Lung (tissue), 12 donors: Measurements from ENCODE around the gene FOXP1. TPM values are rescaled to one million over a fixed set of nuclear protein-coding genes. Genes with fewer than 3 reads are reported as not detected.

Source experiments
- ATAC-seq: fragments of 200-7000 bp; cut with Tn5 transposase; one replicate; pipeline ENCODE4 v1.9.1; 2020; ENCODE audit warnings: moderate number of reproducible peaks; ENCODE audit not compliant: insufficient read depth, low FRiP score
- DNase-seq, 3 donors: peaks; one replicate each; pipeline ENCODE4 v3.0.0-alpha.2; 2013 to 2017
- H3K27ac ChIP-seq, 2 donors: one replicate each; pipeline ENCODE4 v1.5.1; 2013; ENCODE audit warnings: mild to moderate bottlenecking in 2 of 2, moderate library complexity in 2 of 2, control low read depth in 1 of 2, inconsistent platforms in 1 of 2, low read depth in 1 of 2, low read length in 1 of 2
- H3K27me3 ChIP-seq, 3 donors: one replicate each; pipeline ENCODE4 v1.5.1; 2013; ENCODE audit warnings: low read length in 2 of 3; ENCODE audit not compliant: control insufficient read depth in 3 of 3, insufficient read depth in 3 of 3
- H3K36me3 ChIP-seq, 4 donors: one replicate each; pipeline ENCODE4 v1.5.1; 2013; ENCODE audit warnings: low read length in 4 of 4, mild to moderate bottlenecking in 1 of 4, moderate library complexity in 1 of 4; ENCODE audit not compliant: control insufficient read depth in 4 of 4, insufficient read depth in 4 of 4
- H3K4me1 ChIP-seq, 5 donors: one replicate each; pipeline ENCODE4 v1.5.1; 2013; ENCODE audit warnings: low read length in 5 of 5, mild to moderate bottlenecking in 2 of 5, moderate library complexity in 1 of 5; ENCODE audit not compliant: control insufficient read depth in 5 of 5, insufficient read depth in 5 of 5
- H3K4me3 ChIP-seq: one replicate; pipeline ENCODE4 v1.5.1; 2013; ENCODE audit warnings: mild to moderate bottlenecking, control low read depth, moderate library complexity
- H3K9ac ChIP-seq, 2 donors: one replicate each; pipeline ENCODE4 v1.5.1; 2013; ENCODE audit warnings: low read length in 2 of 2, control low read depth in 1 of 2; ENCODE audit not compliant: insufficient read depth in 1 of 2
- H3K9me3 ChIP-seq, 4 donors: one replicate each; pipeline ENCODE4 v1.5.1; 2013; ENCODE audit warnings: low read length in 3 of 4, mild to moderate bottlenecking in 1 of 4, moderate library complexity in 1 of 4; ENCODE audit not compliant: control insufficient read depth in 4 of 4, insufficient read depth in 3 of 4
- CTCF ChIP-seq: IDR thresholded peaks from 2 replicates; pipeline ENCODE4 v1.5.1; 2012; ENCODE audit warnings: mild to moderate bottlenecking; ENCODE audit errors: control extremely low read depth, extremely low read depth
- WGBS, 2 donors: extraction: QIAGEN DNeasy Blood & Tissue Kit; methylation state at CpG; one replicate each; pipeline ENCODE4 v1.1.7; 2013; 5-methylcytosine and 5-hydroxymethylcytosine counted together
- polyA plus RNA-seq, 2 donors: library from polyadenylated mRNA; stranded (reverse); fragments of 200-250 nt; gene quantifications; one replicate each; pipeline ENCODE4 v1.2.1, GENCODE V29; 2013
- total RNA-seq, 2 donors: library from RNA; depleted of rRNA in 1 of 2; stranded (reverse); fragments of >200 nt in 1 of 2; gene quantifications; one replicate each; pipeline ENCODE4 v1.2.1, GENCODE V29; 2014 to 2021
- donor health status: control.
- donor health status: control.
- donor health status: Bipolar disorder and iron deficiency.
- donor health status: healthy.
- donor health status: DM: yes; HTN: yes; CAD: no.

Gene FOXP1
- total and polyA plus RNA-seq, 4 donors, result 13.8 to 287 (median 73.9) TPM

GRCh38 chr3:71579935-71580406, 3.6 kb downstream of the FOXP1 start:
- Histone ChIP-seq H3K9me3 (no peaks in the 10 kb centered on the region), H3K27ac (peak overlapping the region; percentile 41 to 80), H3K4me3 (no peak overlapping the region), H3K4me1 (peaks cover 0 to 4% (median 3%) of the 10 kb centered on the region in 5 donors), H3K9ac (peak overlapping the region; percentile 5 to 49), H3K27me3 (peaks cover 0 to 22% (median 18%) of the 10 kb centered on the region in 3 donors), H3K36me3 (no peaks in the 10 kb centered on the region)
- ATAC-seq, result no peak
- 17 to 24% methylated on average over 4 of the region's 4 CpGs for WGBS, 2 donors
- TF ChIP-seq CTCF, result no peak
- DNase-seq, result peak in 2 of 3 donors; percentile 41 to 53

GRCh38 chr3:71579326-71579934, 4.1 kb downstream of the FOXP1 start:
- no peak for TF ChIP-seq CTCF
- 19 to 28% methylated on average over 7 of the region's 7 CpGs for WGBS, 2 donors
- Histone ChIP-seq H3K36me3 (peaks cover 0 to 4% (median 0%) of the 10 kb centered on the region in 4 donors), H3K4me3 (no peak overlapping the region), H3K27me3 (peaks cover 0 to 22% (median 18%) of the 10 kb centered on the region in 3 donors), H3K27ac (peak overlapping the region; percentile 41 to 80), H3K9ac (peak overlapping the region; percentile 5 to 49), H3K4me1 (peaks cover 0 to 4% (median 3%) of the 10 kb centered on the region in 5 donors), H3K9me3 (no peaks in the 10 kb centered on the region)
- ATAC-seq (no peak), DNase-seq (no peak)

- no peaks in the 10 kb centered on the region for H3K9me3 ChIP-seq
- no peak overlapping the region for H3K4me3 ChIP-seq
- H3K9ac ChIP-seq, result no peak overlapping the region
- H3K36me3 ChIP-seq, result peaks cover 0 to 4% (median 0%) of the 10 kb centered on the region in 4 donors
- H3K27me3 ChIP-seq, result peaks cover 0 to 22% (median 18%) of the 10 kb centered on the region in 3 donors
- DNase-seq, result peak in 2 of 3 donors; percentile 6 to 11
- no peak overlapping the region for H3K27ac ChIP-seq
- no peak for TF ChIP-seq CTCF
- no peak for ATAC-seq
- 23 to 36% methylated on average over 6 of the region's 6 CpGs for WGBS, 2 donors
- peaks cover 0 to 4% (median 3%) of the 10 kb centered on the region in 5 donors for H3K4me1 ChIP-seq
Observed at GRCh38 chr3:71578054-71578751, 5.3 kb downstream of the FOXP1 start.
